Fibroblast of lung (primary cell): ENCODE results near the gene ATXN2.

ENCODE experiments used
- EZH2 ChIP-seq: IDR thresholded peaks from 2 replicates; pipeline ENCODE4 v1.5.1; 2012; ENCODE audit warnings: low read length, control low read depth, mild to moderate bottlenecking; ENCODE audit errors: missing control alignments
- TF ChIP-seq, protein P1 (sequence below), 2 donors: IDR thresholded peaks in 1 of 2; conservative IDR thresholded peaks in 1 of 2; 1 replicate in 1 of 2; 2 replicates in 1 of 2; pipeline ENCODE4 v1.5.1; 2011 to 2012; ENCODE audit warnings: low read length in 2 of 2, control low read depth in 1 of 2, inconsistent platforms in 1 of 2, low read depth in 1 of 2, mild to moderate bottlenecking in 1 of 2

DNA sequence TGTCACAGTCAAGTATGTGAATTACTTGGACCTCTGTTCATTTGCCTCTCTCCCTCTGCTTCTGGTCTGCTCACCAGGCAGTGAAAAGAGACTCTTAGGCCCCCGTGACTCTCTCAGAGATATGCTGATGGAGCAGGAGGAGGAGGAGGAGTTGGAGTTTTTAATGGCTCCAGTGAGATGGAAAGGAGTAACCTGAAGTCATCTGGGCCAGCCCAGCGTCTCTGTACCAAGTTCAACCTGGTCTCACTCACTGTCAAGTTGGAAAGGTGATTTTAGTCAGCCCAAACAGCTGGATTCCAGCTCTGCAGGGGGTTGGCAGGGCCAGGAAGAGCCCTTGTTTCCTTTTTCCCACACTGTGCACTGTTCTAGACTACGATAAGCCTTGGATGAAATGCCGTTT is 144.8 kb downstream of the ATXN2 start:
- no peak for TF ChIP-seq EZH2
- TF ChIP-seq, protein P1, sequence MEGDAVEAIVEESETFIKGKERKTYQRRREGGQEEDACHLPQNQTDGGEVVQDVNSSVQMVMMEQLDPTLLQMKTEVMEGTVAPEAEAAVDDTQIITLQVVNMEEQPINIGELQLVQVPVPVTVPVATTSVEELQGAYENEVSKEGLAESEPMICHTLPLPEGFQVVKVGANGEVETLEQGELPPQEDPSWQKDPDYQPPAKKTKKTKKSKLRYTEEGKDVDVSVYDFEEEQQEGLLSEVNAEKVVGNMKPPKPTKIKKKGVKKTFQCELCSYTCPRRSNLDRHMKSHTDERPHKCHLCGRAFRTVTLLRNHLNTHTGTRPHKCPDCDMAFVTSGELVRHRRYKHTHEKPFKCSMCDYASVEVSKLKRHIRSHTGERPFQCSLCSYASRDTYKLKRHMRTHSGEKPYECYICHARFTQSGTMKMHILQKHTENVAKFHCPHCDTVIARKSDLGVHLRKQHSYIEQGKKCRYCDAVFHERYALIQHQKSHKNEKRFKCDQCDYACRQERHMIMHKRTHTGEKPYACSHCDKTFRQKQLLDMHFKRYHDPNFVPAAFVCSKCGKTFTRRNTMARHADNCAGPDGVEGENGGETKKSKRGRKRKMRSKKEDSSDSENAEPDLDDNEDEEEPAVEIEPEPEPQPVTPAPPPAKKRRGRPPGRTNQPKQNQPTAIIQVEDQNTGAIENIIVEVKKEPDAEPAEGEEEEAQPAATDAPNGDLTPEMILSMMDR (conservative IDR thresholded peaks at IDR 0.05 in 1 of 2, IDR thresholded peaks at IDR 0.05 in 1 of 2; ENCODE audit: low read depth in 1 of 2, low read length in 2 of 2): no peak
